ENCODE results near the gene ZNF446.

GRCh38 chr19:58456111-58456510, 20.0 kb upstream of the ZNF446 start:
- TF ChIP-seq, protein P1, sequence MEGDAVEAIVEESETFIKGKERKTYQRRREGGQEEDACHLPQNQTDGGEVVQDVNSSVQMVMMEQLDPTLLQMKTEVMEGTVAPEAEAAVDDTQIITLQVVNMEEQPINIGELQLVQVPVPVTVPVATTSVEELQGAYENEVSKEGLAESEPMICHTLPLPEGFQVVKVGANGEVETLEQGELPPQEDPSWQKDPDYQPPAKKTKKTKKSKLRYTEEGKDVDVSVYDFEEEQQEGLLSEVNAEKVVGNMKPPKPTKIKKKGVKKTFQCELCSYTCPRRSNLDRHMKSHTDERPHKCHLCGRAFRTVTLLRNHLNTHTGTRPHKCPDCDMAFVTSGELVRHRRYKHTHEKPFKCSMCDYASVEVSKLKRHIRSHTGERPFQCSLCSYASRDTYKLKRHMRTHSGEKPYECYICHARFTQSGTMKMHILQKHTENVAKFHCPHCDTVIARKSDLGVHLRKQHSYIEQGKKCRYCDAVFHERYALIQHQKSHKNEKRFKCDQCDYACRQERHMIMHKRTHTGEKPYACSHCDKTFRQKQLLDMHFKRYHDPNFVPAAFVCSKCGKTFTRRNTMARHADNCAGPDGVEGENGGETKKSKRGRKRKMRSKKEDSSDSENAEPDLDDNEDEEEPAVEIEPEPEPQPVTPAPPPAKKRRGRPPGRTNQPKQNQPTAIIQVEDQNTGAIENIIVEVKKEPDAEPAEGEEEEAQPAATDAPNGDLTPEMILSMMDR (IDR thresholded peaks at IDR 0.05): no peak
- no peak for TF ChIP-seq POLR2A (IDR thresholded peaks at IDR 0.05)

Measured in thyroid gland (tissue), 4 donors.